Measurements from ENCODE around the gene FRMD4A.

DNA sequence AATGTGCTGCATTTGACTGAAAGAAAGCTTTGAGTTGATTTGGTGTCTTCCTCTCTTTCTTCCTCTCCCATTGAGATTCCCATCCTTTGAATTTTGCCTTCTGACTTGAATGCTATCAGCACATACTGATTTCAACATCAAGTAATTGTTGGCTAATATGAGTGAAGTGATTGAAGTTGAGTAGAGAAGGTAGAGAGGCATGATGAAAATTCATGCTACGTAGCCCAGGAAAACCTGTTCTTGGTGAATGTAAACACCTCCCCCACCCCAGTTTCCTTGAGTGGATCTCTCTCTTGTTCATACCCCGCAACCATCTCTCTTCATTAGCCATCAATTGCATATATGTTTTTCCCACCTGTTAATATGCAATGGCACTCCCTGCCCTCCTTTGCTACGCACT, 193.3 kb downstream of the FRMD4A start:
- TF ChIP-seq, protein P1, sequence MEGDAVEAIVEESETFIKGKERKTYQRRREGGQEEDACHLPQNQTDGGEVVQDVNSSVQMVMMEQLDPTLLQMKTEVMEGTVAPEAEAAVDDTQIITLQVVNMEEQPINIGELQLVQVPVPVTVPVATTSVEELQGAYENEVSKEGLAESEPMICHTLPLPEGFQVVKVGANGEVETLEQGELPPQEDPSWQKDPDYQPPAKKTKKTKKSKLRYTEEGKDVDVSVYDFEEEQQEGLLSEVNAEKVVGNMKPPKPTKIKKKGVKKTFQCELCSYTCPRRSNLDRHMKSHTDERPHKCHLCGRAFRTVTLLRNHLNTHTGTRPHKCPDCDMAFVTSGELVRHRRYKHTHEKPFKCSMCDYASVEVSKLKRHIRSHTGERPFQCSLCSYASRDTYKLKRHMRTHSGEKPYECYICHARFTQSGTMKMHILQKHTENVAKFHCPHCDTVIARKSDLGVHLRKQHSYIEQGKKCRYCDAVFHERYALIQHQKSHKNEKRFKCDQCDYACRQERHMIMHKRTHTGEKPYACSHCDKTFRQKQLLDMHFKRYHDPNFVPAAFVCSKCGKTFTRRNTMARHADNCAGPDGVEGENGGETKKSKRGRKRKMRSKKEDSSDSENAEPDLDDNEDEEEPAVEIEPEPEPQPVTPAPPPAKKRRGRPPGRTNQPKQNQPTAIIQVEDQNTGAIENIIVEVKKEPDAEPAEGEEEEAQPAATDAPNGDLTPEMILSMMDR (IDR thresholded peaks at IDR 0.05) = no peak
- no peak for TF ChIP-seq POLR2A (IDR thresholded peaks at IDR 0.05)
